ENCODE measurements around the gene CASP6.
"Not testable (repeated sequence)": the region's sequence is repeated elsewhere in the genome, so short reads cannot be mapped to it uniquely, and the experiment has no call there.

The CASP6 gene

GRCh38 chr4:109683621-109684253 lies 19.5 kb downstream of the CASP6 start:
- no peak for TF ChIP-seq TAF1 (IDR thresholded peaks at IDR 0.05; ENCODE audit: borderline replicate concordance, low read depth, low read length)
- TF ChIP-seq POLR2AphosphoS5 (IDR thresholded peaks at IDR 0.05; ENCODE audit: low read depth, low read length) = no peak
- no peak for TF ChIP-seq POLR2A (IDR thresholded peaks at IDR 0.05; ENCODE audit: low read depth, low read length)

GRCh38 chr4:109682875-109683274 lies 20.4 kb downstream of the CASP6 start:
- TF ChIP-seq POLR2A (IDR thresholded peaks at IDR 0.05; ENCODE audit: low read depth, low read length) (no peak), TAF1 (IDR thresholded peaks at IDR 0.05; ENCODE audit: borderline replicate concordance, low read depth, low read length) (no peak)
- no peak for FAIRE-seq
- no peak for DNase-seq (ENCODE audit: insufficient read length)

More at GRCh38 chr4:109683621-109684253, 19.5 kb downstream of the CASP6 start:
- FAIRE-seq (no peak), DNase-seq (ENCODE audit: insufficient read length) (no peak)

GRCh38 chr4:109678925-109679324 lies 24.3 kb downstream of the CASP6 start:
- FAIRE-seq; DNase-seq (ENCODE audit: insufficient read length): not testable (repeated sequence)

GRCh38 chr4:109678472-109678871 lies 24.8 kb downstream of the CASP6 start:
- not testable (repeated sequence) for DNase-seq (ENCODE audit: insufficient read length); FAIRE-seq

GRCh38 chr4:109676886-109677285 lies 26.4 kb downstream of the CASP6 start:
- no peak for FAIRE-seq
- DNase-seq (ENCODE audit: insufficient read length) = no peak
- no peak for TF ChIP-seq TAF1 (IDR thresholded peaks at IDR 0.05; ENCODE audit: borderline replicate concordance, low read depth, low read length)
- TF ChIP-seq POLR2A (IDR thresholded peaks at IDR 0.05; ENCODE audit: low read depth, low read length) = no peak
- no peak for TF ChIP-seq POLR2AphosphoS5 (IDR thresholded peaks at IDR 0.05; ENCODE audit: low read depth, low read length)

GRCh38 chr4:109675843-109676242 lies 27.4 kb downstream of the CASP6 start:
- no peak for DNase-seq (ENCODE audit: insufficient read length)
- TF ChIP-seq POLR2A (IDR thresholded peaks at IDR 0.05; ENCODE audit: low read depth, low read length) (no peak), POLR2AphosphoS5 (IDR thresholded peaks at IDR 0.05; ENCODE audit: low read depth, low read length) (no peak), TAF1 (IDR thresholded peaks at IDR 0.05; ENCODE audit: borderline replicate concordance, low read depth, low read length) (no peak)
- no peak for FAIRE-seq

- FAIRE-seq (no peak), DNase-seq (ENCODE audit: insufficient read length) (no peak)
- TF ChIP-seq TAF1 (IDR thresholded peaks at IDR 0.05; ENCODE audit: borderline replicate concordance, low read depth, low read length) (no peak), POLR2AphosphoS5 (IDR thresholded peaks at IDR 0.05; ENCODE audit: low read depth, low read length) (no peak), POLR2A (IDR thresholded peaks at IDR 0.05; ENCODE audit: low read depth, low read length) (no peak)
These were observed 28.1 kb downstream of the CASP6 start for GRCh38 chr4:109675181-109675580.

GRCh38 chr4:109673303-109673702 lies 29.9 kb downstream of the CASP6 start:
- DNase-seq (ENCODE audit: insufficient read length) = no peak
- no peak for TF ChIP-seq POLR2AphosphoS5 (IDR thresholded peaks at IDR 0.05; ENCODE audit: low read depth, low read length)
- TF ChIP-seq POLR2A (IDR thresholded peaks at IDR 0.05; ENCODE audit: low read depth, low read length) = no peak
- no peak for TF ChIP-seq TAF1 (IDR thresholded peaks at IDR 0.05; ENCODE audit: borderline replicate concordance, low read depth, low read length)
- FAIRE-seq = no peak

GRCh38 chr4:109672169-109672930 lies 30.9 kb downstream of the CASP6 start:
- DNase-seq (ENCODE audit: insufficient read length) (no peak), FAIRE-seq (no peak)
- no peak for TF ChIP-seq TAF1 (IDR thresholded peaks at IDR 0.05; ENCODE audit: borderline replicate concordance, low read depth, low read length)
- TF ChIP-seq POLR2A (IDR thresholded peaks at IDR 0.05; ENCODE audit: low read depth, low read length) = no peak
- no peak for TF ChIP-seq POLR2AphosphoS5 (IDR thresholded peaks at IDR 0.05; ENCODE audit: low read depth, low read length)

GRCh38 chr4:109671350-109671749 lies 31.9 kb downstream of the CASP6 start:
- no peak for TF ChIP-seq POLR2A (IDR thresholded peaks at IDR 0.05; ENCODE audit: low read depth, low read length)
- no peak for DNase-seq (ENCODE audit: insufficient read length)
- no peak for FAIRE-seq

GRCh38 chr4:109665783-109666485 lies 37.3 kb downstream of the CASP6 start:
- FAIRE-seq (peak; percentile 17), DNase-seq (ENCODE audit: insufficient read length) (no peak)
- no peak for TF ChIP-seq TAF1 (IDR thresholded peaks at IDR 0.05; ENCODE audit: borderline replicate concordance, low read depth, low read length)
- TF ChIP-seq POLR2A (IDR thresholded peaks at IDR 0.05; ENCODE audit: low read depth, low read length) = no peak
- no peak for TF ChIP-seq POLR2AphosphoS5 (IDR thresholded peaks at IDR 0.05; ENCODE audit: low read depth, low read length)

- no peak for FAIRE-seq
These were observed 40.5 kb downstream of the CASP6 start for GRCh38 chr4:109662771-109663170.

More at GRCh38 chr4:109662771-109663170, 40.5 kb downstream of the CASP6 start:
- DNase-seq (ENCODE audit: insufficient read length) = no peak
- TF ChIP-seq TAF1 (IDR thresholded peaks at IDR 0.05; ENCODE audit: borderline replicate concordance, low read depth, low read length) (no peak), POLR2A (IDR thresholded peaks at IDR 0.05; ENCODE audit: low read depth, low read length) (no peak), POLR2AphosphoS5 (IDR thresholded peaks at IDR 0.05; ENCODE audit: low read depth, low read length) (no peak)

All from GM12892 (cell line).